Measurements from ENCODE around the gene TBC1D4.

DNA sequence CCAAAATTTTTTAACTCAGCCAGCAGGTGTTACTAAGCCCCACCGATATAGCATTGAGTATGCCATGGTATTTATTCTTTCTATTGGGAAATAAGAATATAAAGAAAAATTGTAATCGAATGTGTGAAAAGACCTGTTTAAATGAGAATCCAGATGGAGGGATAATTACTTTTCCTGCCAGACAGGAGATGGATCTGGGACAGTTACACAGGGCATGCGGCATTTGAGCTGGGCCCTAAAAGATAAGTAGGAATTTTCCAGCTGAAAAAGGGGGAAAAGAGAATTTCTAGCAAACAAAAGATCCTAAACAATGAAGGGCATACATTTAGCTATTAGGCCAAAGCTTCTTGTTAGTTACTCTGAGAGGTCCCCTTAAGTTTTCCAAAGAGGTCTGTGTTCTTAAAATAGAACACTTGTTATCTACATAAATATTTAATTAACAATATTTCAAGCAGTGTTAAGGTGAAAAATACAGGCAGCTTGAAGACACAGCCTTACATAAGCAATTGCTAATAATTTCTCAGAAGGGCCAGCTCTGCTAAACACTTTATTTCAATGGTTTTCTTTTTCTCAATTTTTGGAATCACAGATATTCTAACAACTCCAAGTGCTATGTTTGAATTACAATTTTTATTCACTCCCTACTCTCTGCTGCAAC is 63.7 kb downstream of the TBC1D4 start:
- TF ChIP-seq, protein P1, sequence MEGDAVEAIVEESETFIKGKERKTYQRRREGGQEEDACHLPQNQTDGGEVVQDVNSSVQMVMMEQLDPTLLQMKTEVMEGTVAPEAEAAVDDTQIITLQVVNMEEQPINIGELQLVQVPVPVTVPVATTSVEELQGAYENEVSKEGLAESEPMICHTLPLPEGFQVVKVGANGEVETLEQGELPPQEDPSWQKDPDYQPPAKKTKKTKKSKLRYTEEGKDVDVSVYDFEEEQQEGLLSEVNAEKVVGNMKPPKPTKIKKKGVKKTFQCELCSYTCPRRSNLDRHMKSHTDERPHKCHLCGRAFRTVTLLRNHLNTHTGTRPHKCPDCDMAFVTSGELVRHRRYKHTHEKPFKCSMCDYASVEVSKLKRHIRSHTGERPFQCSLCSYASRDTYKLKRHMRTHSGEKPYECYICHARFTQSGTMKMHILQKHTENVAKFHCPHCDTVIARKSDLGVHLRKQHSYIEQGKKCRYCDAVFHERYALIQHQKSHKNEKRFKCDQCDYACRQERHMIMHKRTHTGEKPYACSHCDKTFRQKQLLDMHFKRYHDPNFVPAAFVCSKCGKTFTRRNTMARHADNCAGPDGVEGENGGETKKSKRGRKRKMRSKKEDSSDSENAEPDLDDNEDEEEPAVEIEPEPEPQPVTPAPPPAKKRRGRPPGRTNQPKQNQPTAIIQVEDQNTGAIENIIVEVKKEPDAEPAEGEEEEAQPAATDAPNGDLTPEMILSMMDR (IDR thresholded peaks at IDR 0.05), result no peak
- TF ChIP-seq POLR2A (IDR thresholded peaks at IDR 0.05), result no peak

Data from esophagus squamous epithelium (tissue), 4 donors.